ENCODE data around the gene CARMIL1.

Gene CARMIL1

GRCh38 chr6:25620391-25620790 is 341.2 kb downstream of the CARMIL1 start:
- DNase-seq (ENCODE audit: low read depth): no peak

GRCh38 chr6:25623065-25623464 is 343.9 kb downstream of the CARMIL1 start:
- no peak for DNase-seq (ENCODE audit: low read depth)

GRCh38 chr6:25623879-25624278 is 344.7 kb downstream of the CARMIL1 start:
- no peak for DNase-seq (ENCODE audit: low read depth)

- DNase-seq (ENCODE audit: low read depth): no peak
Observed at GRCh38 chr6:25627001-25627400, 347.8 kb downstream of the CARMIL1 start.

GRCh38 chr6:25628471-25629197 is 349.5 kb downstream of the CARMIL1 start:
- DNase-seq (ENCODE audit: low read depth): no peak

- DNase-seq (ENCODE audit: low read depth): no peak
Observed at GRCh38 chr6:25629198-25629576, 350.0 kb downstream of the CARMIL1 start.

- DNase-seq (ENCODE audit: low read depth): no peak
Observed at GRCh38 chr6:25630508-25631278, 351.5 kb downstream of the CARMIL1 start.

- no peak for DNase-seq (ENCODE audit: low read depth)
Observed at GRCh38 chr6:25635886-25636317, 356.7 kb downstream of the CARMIL1 start.

- no peak for DNase-seq (ENCODE audit: low read depth)
Observed at GRCh38 chr6:25637211-25637610, 358.0 kb downstream of the CARMIL1 start.

GRCh38 chr6:25637960-25638434 is 358.8 kb downstream of the CARMIL1 start:
- DNase-seq (ENCODE audit: low read depth): no peak

GRCh38 chr6:25639653-25640052 is 360.5 kb downstream of the CARMIL1 start:
- DNase-seq (ENCODE audit: low read depth): no peak

- no peak for DNase-seq (ENCODE audit: low read depth)
Observed at GRCh38 chr6:25640446-25640845, 361.3 kb downstream of the CARMIL1 start.

GRCh38 chr6:25640891-25641290 is 361.7 kb downstream of the CARMIL1 start:
- no peak for DNase-seq (ENCODE audit: low read depth)

GRCh38 chr6:25641377-25641776 is 362.2 kb downstream of the CARMIL1 start:
- no peak for DNase-seq (ENCODE audit: low read depth)

GRCh38 chr6:25641940-25642666 is 362.9 kb downstream of the CARMIL1 start:
- DNase-seq (ENCODE audit: low read depth): no peak

- DNase-seq (ENCODE audit: low read depth): no peak
Observed at GRCh38 chr6:25642667-25643328, 363.6 kb downstream of the CARMIL1 start.

- DNase-seq (ENCODE audit: low read depth): no peak
Observed at GRCh38 chr6:25645916-25646315, 366.7 kb downstream of the CARMIL1 start.

- DNase-seq (ENCODE audit: low read depth): no peak
Observed at GRCh38 chr6:25649611-25650010, 370.4 kb downstream of the CARMIL1 start.

GRCh38 chr6:25652007-25652515 is 372.9 kb downstream of the CARMIL1 start, which contains the start of gene SCGN:
Gene SCGN, plus strand, starts transcription at chr6:25652215. Its CDS starts 189 bp downstream, at chr6:25652404.
- DNase-seq (ENCODE audit: low read depth): no peak

- no peak for DNase-seq (ENCODE audit: low read depth)
Observed at GRCh38 chr6:25655723-25656122, 376.5 kb downstream of the CARMIL1 start.

GRCh38 chr6:25659633-25660368 is 380.6 kb downstream of the CARMIL1 start:
- DNase-seq (ENCODE audit: low read depth): no peak
